ENCODE results near the gene ARHGEF28. TPM values are rescaled to one million over a fixed set of nuclear protein-coding genes. Genes with fewer than 3 reads are reported as not detected.

Gene ARHGEF28
- total and polyA plus RNA-seq, 2 of the 4 experiments (the other 2 are of a cell fraction) = 3.6 to 16.0 TPM

- Histone ChIP-seq H2AFZ (replicated peaks; ENCODE audit: low read length, poor library complexity) (no peak overlapping the region), H3K27ac (ENCODE audit: insufficient read depth, low read length) (no peak overlapping the region), H2AK9ac (replicated peaks; ENCODE audit: low read depth, low read length, poor library complexity) (no peak overlapping the region), H2BK5ac (ENCODE audit: low read depth, low read length, poor library complexity, severe bottlenecking) (no peak overlapping the region), H2BK120ac (ENCODE audit: low read depth, low read length) (no peak overlapping the region), H3K23ac (ENCODE audit: low read depth, low read length) (no peak overlapping the region), H3K56ac (ENCODE audit: extremely low read depth, insufficient read depth, low read length) (no peak overlapping the region), H4K5ac (ENCODE audit: low read depth, low read length) (no peak overlapping the region), H3K4me2 (ENCODE audit: low read depth, low read length) (no peak overlapping the region), H3K4ac (ENCODE audit: low read depth, low read length) (no peak overlapping the region), H3K9me3 (ENCODE audit: control insufficient read depth, insufficient read depth, low read length) (peaks cover 2% of the 10 kb centered on the region), H2AK5ac (ENCODE audit: low read depth, low read length) (no peak overlapping the region), H4K91ac (ENCODE audit: insufficient read depth, low read depth, low read length) (no peak overlapping the region), H3K9ac (ENCODE audit: low read depth, low read length) (no peak overlapping the region), H3K27me3 (ENCODE audit: control insufficient read depth, insufficient read depth, low read length) (peaks cover 35% of the 10 kb centered on the region), H3K18ac (ENCODE audit: low read depth, low read length) (no peak overlapping the region), H3K4me1 (ENCODE audit: control insufficient read depth, insufficient read depth, low read length) (no peaks in the 10 kb centered on the region), H4K8ac (ENCODE audit: low read depth in 2 of 2, low read length in 2 of 2) (no peak overlapping the region), H2BK15ac (ENCODE audit: low read depth, low read length) (no peak overlapping the region), H3K9me1 (ENCODE audit: insufficient read depth, low read length) (no peaks in the 10 kb centered on the region), H3K36me3 (ENCODE audit: control insufficient read depth, insufficient read depth, low read length) (no peaks in the 10 kb centered on the region), H3K14ac (replicated peaks; ENCODE audit: low read depth, low read length) (no peak overlapping the region), H2BK20ac (ENCODE audit: low read depth, low read length) (no peak overlapping the region), H4K20me1 (ENCODE audit: insufficient read depth, low read length) (no peaks in the 10 kb centered on the region), H3K4me3 (ENCODE audit: insufficient read depth, low read depth, low read length) (no peak overlapping the region), H3K79me1 (ENCODE audit: low read depth in 1 of 2, low read length in 2 of 2) (no peaks in the 10 kb centered on the region)
- dilution Hi-C loops (cut with HindIII; ENCODE audit: low sequenced_read_pairs, unreplicated experiment) (no loop called here), in situ Hi-C loops (cut with MboI; ENCODE audit: low sequenced_read_pairs) (no loop called here), intact Hi-C loops (cut with micrococcal nuclease) (no loop called here)
- ChIA-PET POLR2A (ENCODE audit: unreplicated experiment) (no interaction called here), CTCF (no interaction called here)
- DNase-seq (no peak), ATAC-seq (ENCODE audit: low read depth) (no peak)
- WGBS, 2 experiments (ENCODE audit: extremely low coverage in 2 of 2, insufficient read length in 1 of 2) = no CpG with 5 or more reads among the region's 1 CpG
- no TSS peak for BruUV-seq (replicated peaks)
- TF ChIP-seq NFE2L2 (IDR thresholded peaks at IDR 0.05; ENCODE audit: low read depth, low read length) (no peak), FOS (IDR thresholded peaks at IDR 0.05; ENCODE audit: low read depth, low read length) (no peak), MAFK (IDR thresholded peaks at IDR 0.05; ENCODE audit: low read depth, low read length) (no peak)
Observed at GRCh38 chr5:73977146-73977545, 351.1 kb downstream of the ARHGEF28 start.
